Sigmoid colon (tissue), 4 donors: ENCODE results near the gene GPC5.

Source experiments
- CTCF ChIP-seq, 4 experiments: fragments of 450-650 bp in 3 of 4; fragments of 200-600 bp in 1 of 4; IDR thresholded peaks; one replicate each; pipeline ENCODE4 v1.5.1; 2016 to 2019; ENCODE audit warnings: antibody characterized with exemption in 4 of 4, mild to moderate bottlenecking in 3 of 4, moderate library complexity in 2 of 4
- EP300 ChIP-seq, 4 donors: sonication (generic); formaldehyde crosslinking; IDR thresholded peaks; one replicate each; pipeline ENCODE4 v1.6.1; 2017; ENCODE audit warnings: antibody characterized with exemption in 4 of 4
- POLR2AphosphoS5 ChIP-seq, 4 donors: sonication (generic); formaldehyde crosslinking; IDR thresholded peaks; one replicate each; pipeline ENCODE4 v1.6.1; 2017; ENCODE audit warnings: antibody characterized with exemption in 4 of 4

DNA sequence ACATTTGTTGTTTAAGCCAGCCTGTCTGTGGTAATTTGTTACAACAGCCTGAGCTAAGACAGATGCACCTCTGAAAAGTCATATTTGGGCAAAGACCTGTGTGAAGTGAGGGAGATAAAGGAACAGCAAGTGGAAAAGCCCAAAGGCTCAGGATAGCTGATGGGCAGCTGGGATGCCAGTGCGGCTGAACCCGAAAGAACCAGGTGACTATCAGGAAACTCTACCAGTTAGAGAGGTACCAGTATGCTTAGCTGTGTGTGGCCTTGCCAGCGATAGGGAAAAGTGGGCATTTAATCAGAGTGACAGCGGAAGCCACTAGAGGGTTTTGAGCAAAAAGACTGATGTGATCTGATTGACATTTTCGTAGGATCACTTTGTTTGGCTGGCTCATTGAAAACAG lies 1063.4 kb downstream of the GPC5 start:
- TF ChIP-seq CTCF (IDR thresholded peaks at IDR 0.05), result no peak
- TF ChIP-seq POLR2AphosphoS5 (IDR thresholded peaks at IDR 0.05), result no peak
- TF ChIP-seq EP300 (IDR thresholded peaks at IDR 0.05), result no peak
